GM06990 (cell line): Measurements from ENCODE around the gene BTNL2.

Experiments
- DNase-seq: peaks from one replicate; pipeline ENCODE4 v3.0.0-alpha.2; 2011; ENCODE audit not compliant: insufficient read length; ENCODE audit errors: extremely low read depth
- H3K27me3 ChIP-seq: replicated peaks from 2 replicates; pipeline ENCODE4 v1.6.0; 2011; ENCODE audit warnings: low read length; ENCODE audit not compliant: control insufficient read depth, insufficient read depth
- H3K36me3 ChIP-seq: 2 replicates; pipeline ENCODE4 v1.5.1; 2011; ENCODE audit warnings: low read length; ENCODE audit not compliant: control insufficient read depth, insufficient read depth
- H3K4me3 ChIP-seq: replicated peaks from 2 replicates; pipeline ENCODE4 v1.5.1; 2011; ENCODE audit warnings: low read depth, mild to moderate bottlenecking, control low read depth, low read length
- CTCF ChIP-seq: IDR thresholded peaks from 2 replicates; pipeline ENCODE4 v1.5.1; 2011; ENCODE audit warnings: low read length, control low read depth, mild to moderate bottlenecking, inconsistent platforms; ENCODE audit not compliant: insufficient read depth, poor library complexity, severe bottlenecking

BTNL2 gene

GRCh38 chr6:32402812-32403211, 4.2 kb downstream of the BTNL2 start:
- TF ChIP-seq CTCF, result no peak
- Histone ChIP-seq H3K27me3 (no peaks in the 10 kb centered on the region; the same call in 1 of the 2 replicates), H3K36me3 (no peaks in the 10 kb centered on the region), H3K4me3 (no peak overlapping the region)
- no peak for DNase-seq

DNA sequence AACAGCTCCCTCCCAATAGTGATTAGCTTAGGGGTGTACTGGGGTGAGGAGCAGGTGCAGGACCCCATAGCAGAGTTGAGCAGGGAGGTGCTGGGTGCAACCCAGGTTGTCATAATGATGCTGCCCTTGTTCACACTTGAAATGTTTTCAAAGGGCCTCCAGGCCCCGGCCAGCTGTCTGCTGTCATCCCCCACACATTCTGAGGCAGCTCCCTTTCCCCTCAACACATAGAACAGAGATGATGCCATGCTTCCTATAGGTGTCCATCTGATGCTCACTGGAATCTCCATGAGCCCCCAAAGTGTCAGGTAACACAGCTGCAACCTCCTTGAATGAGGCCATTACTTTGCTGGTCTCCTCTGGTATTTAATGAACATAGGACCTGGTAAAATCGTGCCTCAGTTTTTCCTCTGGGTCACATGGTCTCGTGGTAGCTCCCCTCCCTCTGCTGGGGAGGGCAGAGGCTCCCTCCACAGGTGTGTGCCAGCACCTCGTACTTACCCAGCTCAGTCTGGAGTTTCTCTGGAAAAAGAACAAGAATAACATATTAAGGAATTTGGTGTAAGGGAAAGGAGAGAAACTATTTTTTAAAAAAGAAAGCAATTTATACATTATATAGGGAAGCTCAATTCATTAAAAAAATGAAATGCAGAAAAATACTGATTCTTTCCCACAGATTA, 5.6 kb downstream of the BTNL2 start:
- no peak for DNase-seq
- Histone ChIP-seq H3K4me3 (no peak overlapping the region), H3K36me3 (no peaks in the 10 kb centered on the region), H3K27me3 (no peaks in the 10 kb centered on the region; the same call in 1 of the 2 replicates)
- TF ChIP-seq CTCF, result no peak

DNA sequence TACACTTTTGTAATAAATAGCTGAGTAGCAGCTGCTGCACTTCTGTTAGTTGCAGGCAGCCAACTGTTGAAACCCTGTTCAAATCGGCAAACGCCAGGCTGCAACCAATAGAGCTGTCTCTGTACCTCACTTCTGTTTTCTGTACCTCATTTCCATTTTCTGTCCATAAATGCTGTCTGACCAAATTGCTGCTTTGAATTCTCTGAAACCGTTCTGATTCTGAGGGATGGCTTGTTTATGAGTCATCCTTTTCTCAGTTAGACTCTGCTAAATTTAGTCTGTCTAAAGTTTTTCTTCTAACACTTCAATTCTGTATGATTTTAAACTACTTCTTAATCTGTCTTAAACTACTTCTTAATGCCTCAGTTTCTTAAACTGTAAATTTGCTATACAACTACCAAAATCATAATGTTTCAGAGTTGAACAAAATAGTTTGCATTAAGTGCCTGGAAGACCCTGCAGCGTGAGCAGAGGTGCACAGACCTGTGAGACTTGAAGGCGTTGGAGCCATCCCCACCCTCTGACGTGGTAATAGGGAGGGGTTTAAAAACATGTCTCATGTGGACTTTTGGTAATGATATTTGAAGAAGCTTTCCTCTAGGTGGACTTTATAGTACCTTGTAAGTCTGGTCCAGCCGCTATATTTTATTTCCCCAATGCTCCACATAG, 9.6 kb downstream of the BTNL2 start:
- H3K36me3 ChIP-seq, result no peaks in the 10 kb centered on the region
- no peak for TF ChIP-seq CTCF
- DNase-seq, result peak; percentile 56
- H3K27me3 ChIP-seq, result peaks cover 3% of the 10 kb centered on the region
- H3K4me3 ChIP-seq, result peak overlapping the region; percentile 4; the same call in 1 of the 2 replicates

DNA sequence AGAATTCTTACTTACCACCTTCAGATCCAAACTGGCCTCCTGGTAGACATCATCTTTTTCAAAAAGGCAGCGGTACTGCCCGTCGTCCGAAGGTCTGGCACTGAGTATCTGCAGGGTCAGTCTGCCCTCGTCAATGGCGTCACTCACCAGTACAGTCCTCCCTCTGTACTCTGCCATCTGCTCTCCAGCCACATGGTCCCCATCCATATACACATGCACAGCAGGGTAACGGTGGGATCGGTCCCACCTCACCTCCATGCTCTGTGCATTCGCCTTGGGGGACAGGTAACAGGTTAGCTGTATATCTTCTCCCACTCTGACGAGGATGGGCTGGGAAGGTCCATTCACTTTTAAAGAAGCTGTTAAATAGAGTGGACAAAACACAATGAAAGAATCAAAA, 11.0 kb downstream of the BTNL2 start:
- no peak for TF ChIP-seq CTCF
- no peak for DNase-seq
- no peaks in the 10 kb centered on the region for H3K36me3 ChIP-seq
- peaks cover 3% of the 10 kb centered on the region for H3K27me3 ChIP-seq
- H3K4me3 ChIP-seq, result no peak overlapping the region

DNA sequence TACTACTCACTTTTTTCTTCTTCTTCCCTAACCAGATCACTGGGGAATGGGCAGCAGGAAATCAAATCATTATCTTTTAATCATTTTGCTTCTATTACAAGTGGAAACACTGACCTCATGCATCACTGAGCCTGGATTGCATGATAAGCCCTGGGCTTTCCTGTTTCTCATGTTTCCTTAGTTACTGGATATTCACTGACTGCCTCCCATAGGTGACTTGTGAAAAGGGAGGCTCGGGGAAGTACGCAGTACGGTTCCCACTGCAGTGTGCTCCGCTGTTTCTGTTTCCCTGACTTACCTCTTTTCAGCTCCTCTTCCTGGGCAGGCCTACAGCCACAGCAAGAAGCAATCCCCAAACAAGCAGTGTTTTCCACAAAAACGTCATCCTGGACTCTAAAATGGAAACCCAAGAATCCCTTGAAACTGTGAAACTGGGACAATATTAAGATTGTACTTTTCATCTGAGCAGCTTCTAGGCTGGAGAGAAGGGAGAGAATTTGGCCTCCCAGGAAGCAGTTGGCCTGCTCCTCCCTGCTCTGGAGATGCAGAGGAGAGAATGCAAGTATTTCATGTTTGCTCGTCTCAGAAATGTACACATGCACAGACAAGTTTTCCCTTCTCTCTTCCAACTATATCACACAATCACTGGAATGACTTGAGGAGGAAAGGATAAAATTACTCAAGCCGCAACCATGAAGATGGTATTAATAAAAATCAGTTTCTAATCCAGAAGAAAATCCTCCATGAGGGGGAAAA, 13.1 kb downstream of the BTNL2 start:
- no peak for TF ChIP-seq CTCF
- Histone ChIP-seq H3K27me3 (peaks cover 3% of the 10 kb centered on the region), H3K4me3 (no peak overlapping the region), H3K36me3 (no peaks in the 10 kb centered on the region)
- DNase-seq, result no peak
